GM10266 (cell line): ENCODE results near the gene GRIK4.

Experiments
- DNase-seq: peaks from one replicate; pipeline ENCODE4 v3.0.0; 2012; ENCODE audit errors: extremely low spot score
- TF ChIP-seq, protein P1 (sequence below): IDR thresholded peaks from 2 replicates; pipeline ENCODE4 v1.5.1; 2012; ENCODE audit warnings: mild to moderate bottlenecking, low read depth; ENCODE audit not compliant: control insufficient read depth, insufficient read depth; ENCODE audit errors: missing control alignments

Gene GRIK4

DNA sequence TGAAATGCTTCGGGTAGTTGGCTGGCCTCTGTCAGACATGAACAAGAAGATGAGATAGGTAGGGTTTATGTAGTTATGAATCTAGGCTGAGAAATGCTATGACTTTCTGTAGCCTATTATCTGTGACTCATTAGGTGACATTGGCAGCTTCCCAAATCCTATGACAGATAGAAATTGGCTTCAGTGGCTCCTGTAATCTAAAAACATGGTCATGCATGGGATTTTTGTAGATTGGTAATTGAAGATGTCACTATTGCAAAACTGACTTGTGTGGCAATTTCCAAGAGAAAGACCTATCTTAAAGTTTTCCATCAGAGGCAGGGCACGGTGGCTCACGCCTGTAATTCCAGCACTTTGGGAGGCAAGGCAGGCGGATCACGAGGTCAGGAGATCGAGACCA is 29.4 kb upstream of the GRIK4 start:
- TF ChIP-seq, protein P1, sequence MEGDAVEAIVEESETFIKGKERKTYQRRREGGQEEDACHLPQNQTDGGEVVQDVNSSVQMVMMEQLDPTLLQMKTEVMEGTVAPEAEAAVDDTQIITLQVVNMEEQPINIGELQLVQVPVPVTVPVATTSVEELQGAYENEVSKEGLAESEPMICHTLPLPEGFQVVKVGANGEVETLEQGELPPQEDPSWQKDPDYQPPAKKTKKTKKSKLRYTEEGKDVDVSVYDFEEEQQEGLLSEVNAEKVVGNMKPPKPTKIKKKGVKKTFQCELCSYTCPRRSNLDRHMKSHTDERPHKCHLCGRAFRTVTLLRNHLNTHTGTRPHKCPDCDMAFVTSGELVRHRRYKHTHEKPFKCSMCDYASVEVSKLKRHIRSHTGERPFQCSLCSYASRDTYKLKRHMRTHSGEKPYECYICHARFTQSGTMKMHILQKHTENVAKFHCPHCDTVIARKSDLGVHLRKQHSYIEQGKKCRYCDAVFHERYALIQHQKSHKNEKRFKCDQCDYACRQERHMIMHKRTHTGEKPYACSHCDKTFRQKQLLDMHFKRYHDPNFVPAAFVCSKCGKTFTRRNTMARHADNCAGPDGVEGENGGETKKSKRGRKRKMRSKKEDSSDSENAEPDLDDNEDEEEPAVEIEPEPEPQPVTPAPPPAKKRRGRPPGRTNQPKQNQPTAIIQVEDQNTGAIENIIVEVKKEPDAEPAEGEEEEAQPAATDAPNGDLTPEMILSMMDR: no peak
- DNase-seq: no peak

DNA sequence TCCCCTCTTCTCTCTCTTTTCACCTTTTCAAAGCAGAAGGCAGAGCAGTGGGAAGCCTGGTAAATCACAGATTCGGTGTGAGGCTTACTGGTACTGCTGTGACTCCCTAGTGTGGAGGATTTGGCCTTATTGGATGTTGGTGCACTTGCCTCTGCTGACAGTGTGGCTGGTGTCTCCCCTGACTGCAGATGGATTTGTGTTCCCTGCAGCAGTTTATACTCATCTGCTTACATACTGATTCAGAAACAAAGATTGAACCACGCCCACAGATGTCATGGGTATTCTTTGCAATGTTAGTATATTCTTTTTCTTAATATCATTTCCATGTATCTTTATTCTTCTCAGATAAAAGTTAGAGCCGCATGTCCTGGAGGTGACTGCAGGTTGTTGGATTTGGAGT is 26.8 kb upstream of the GRIK4 start:
- no peak for DNase-seq
- TF ChIP-seq, protein P1: no peak

DNA sequence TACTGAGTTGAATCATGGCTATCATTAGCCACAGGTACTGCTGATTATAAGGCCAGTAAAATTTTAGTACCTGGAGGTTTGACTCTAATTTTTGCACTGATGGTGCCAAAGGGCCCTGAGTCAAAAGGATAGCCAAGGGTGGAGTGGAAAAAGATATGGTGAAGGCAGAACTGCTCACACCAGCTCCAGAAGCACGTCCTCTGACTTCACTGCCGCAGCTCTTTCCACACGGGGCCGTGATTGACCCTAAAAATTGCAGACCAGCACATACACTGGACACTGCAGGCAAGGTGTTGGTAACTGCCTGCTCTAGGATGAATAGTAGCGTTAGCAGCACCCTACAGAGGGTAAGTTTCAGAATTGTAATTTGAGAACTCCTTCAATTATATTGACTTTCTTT is 25.4 kb upstream of the GRIK4 start:
- DNase-seq: no peak
- TF ChIP-seq, protein P1: no peak

DNA sequence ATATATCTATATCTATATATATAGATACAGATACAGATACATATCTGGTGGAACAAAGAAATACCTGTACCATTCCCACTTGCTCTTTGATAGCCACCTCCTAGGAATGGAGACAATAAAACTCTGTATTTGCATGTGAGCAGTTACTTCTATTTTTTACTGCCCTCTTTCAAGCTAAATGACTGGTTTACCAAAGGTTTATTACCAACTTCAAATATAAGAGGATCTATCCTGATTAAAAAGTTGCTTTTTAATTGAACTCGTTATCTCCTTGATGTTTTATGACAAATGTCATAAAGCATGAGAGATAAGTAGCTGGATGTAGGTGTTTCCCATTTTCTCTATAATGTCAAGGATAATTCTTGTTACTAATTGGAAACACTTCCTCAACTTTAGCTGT is 21.7 kb upstream of the GRIK4 start:
- TF ChIP-seq, protein P1: no peak
- no peak for DNase-seq

DNA sequence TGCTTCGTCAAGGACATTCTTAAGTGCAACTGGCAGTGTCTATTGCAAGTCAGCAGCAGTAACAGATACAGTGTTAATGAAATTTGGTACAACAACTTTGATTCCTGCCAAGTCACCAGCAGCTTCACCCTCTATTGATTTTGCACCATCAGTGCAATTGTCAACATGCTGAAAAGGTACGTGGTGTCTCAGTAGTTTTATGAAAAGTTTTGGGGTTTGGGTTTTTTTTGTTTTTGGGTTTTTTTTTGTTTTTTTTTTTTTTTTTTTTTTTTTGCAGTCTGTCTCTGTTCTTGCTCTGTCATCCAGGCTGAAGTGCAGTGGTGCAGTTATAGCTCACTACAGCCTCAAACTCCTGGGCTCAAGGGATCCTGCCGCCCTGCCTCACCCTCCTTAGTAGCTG is 19.1 kb upstream of the GRIK4 start:
- TF ChIP-seq, protein P1: no peak

DNA sequence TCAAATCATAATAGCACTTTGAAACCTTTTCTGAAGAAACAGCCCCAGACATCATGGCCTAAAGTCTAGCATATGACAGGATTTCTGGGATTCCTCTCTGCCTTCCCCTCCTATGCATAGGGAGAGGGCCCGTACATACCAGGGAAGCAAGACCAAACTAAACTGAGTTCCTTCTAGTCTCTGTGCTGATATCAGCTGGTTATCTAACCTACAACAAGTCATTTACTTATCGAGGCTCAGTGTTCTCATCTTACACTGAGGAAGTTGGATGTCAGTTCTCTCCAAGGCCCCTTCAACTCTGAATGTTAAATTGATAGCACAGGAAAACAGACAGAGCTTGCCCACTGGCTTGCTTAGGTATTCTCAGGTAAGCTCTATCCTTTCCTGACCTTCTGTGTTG is 17.0 kb upstream of the GRIK4 start:
- TF ChIP-seq, protein P1: no peak
- no peak for DNase-seq

More for the DNA sequence above, 19.1 kb upstream of the GRIK4 start:
- no peak for DNase-seq

DNA sequence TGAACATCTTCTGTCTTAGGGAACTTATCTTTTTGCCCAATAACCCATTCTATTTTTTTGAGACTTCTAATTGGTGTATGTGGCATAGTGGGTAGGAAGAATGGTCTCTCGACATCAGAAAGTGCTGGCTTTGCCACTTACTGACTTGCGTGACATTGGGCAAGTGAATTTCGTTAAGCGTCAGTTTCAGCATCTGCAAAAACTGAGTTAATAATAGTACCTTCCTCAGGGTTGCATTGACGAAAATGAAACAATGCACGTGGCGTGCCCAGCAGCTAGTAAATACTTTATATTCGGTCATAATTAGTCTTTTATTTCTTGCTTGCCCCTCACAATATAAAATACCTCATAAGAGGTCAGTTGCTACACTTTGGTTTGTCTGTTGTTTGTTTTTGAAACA is 12.5 kb upstream of the GRIK4 start:
- TF ChIP-seq, protein P1: no peak
- DNase-seq: no peak
